HG03558 (cell line): Measurements from ENCODE around the gene DNAH12.
"Not testable (repeated sequence)": the region's sequence is repeated elsewhere in the genome, so short reads cannot be mapped to it uniquely, and the experiment has no call there.

ENCODE experiments used
- ATAC-seq: cut with Tn5 transposase; IDR thresholded peaks from one replicate; pipeline ENCODE4 v1.9.1; 2021; ENCODE audit warnings: moderate number of reproducible peaks; ENCODE audit not compliant: unreplicated experiment; ENCODE audit errors: extremely low read depth

The DNAH12 gene

GRCh38 chr3:57530071-57530608 lies 14.0 kb downstream of the DNAH12 start:
- no peak for ATAC-seq

GRCh38 chr3:57518276-57518915 lies 25.7 kb downstream of the DNAH12 start:
- ATAC-seq = no peak

- ATAC-seq = no peak
These were observed 32.0 kb downstream of the DNAH12 start for GRCh38 chr3:57512166-57512565.

GRCh38 chr3:57505901-57506300 lies 38.2 kb downstream of the DNAH12 start:
- ATAC-seq = no peak

GRCh38 chr3:57500506-57500905 lies 43.6 kb downstream of the DNAH12 start:
- no peak for ATAC-seq

GRCh38 chr3:57497904-57498303 lies 46.2 kb downstream of the DNAH12 start:
- ATAC-seq = no peak

GRCh38 chr3:57484563-57484962 lies 59.6 kb downstream of the DNAH12 start:
- no peak for ATAC-seq

- ATAC-seq = not testable (repeated sequence)
These were observed 67.0 kb downstream of the DNAH12 start for GRCh38 chr3:57477193-57477592.

- no peak for ATAC-seq
These were observed 79.3 kb downstream of the DNAH12 start for GRCh38 chr3:57464801-57465200.

GRCh38 chr3:57464011-57464410 lies 80.1 kb downstream of the DNAH12 start:
- no peak for ATAC-seq

- ATAC-seq = no peak
These were observed 92.8 kb downstream of the DNAH12 start for GRCh38 chr3:57451150-57451846.

GRCh38 chr3:57449276-57449847 lies 94.8 kb downstream of the DNAH12 start:
- ATAC-seq = not testable (repeated sequence)

- ATAC-seq = not testable (repeated sequence)
These were observed 95.7 kb downstream of the DNAH12 start for GRCh38 chr3:57448489-57448888.

- ATAC-seq = no peak
These were observed 97.8 kb downstream of the DNAH12 start for GRCh38 chr3:57446318-57446841.

GRCh38 chr3:57444469-57444868 lies 99.7 kb downstream of the DNAH12 start:
- ATAC-seq = no peak

- ATAC-seq = not testable (repeated sequence)
These were observed 104.0 kb downstream of the DNAH12 start for GRCh38 chr3:57440144-57440543.

- ATAC-seq = not testable (repeated sequence)
These were observed 105.7 kb downstream of the DNAH12 start for GRCh38 chr3:57438460-57438859.

GRCh38 chr3:57436195-57436761 lies 107.9 kb downstream of the DNAH12 start:
- no peak for ATAC-seq

- ATAC-seq = no peak
These were observed 110.1 kb downstream of the DNAH12 start for GRCh38 chr3:57434041-57434440.

- no peak for ATAC-seq
These were observed 120.8 kb downstream of the DNAH12 start for GRCh38 chr3:57423335-57423734.

GRCh38 chr3:57421336-57421735 lies 122.8 kb downstream of the DNAH12 start:
- no peak for ATAC-seq
